A549 (cell line): Measurements from ENCODE around the gene KRT3. TPM values are rescaled to one million over a fixed set of nuclear protein-coding genes. Genes with fewer than 3 reads are reported as not detected.

Experiments used
- ATAC-seq, 2 experiments: fragments of 200-7000 bp in 1 of 2; fragments of >200 bp in 1 of 2; cut with Nextera tagmentation in 1 of 2; cut with Tn5 transposase in 1 of 2; 3 replicates each; pipeline versions ENCODE4 v1.8.0 to v1.9.1; 2018 to 2020; ENCODE audit warnings: mild to moderate bottlenecking in 1 of 2, moderate library complexity in 1 of 2
- CTCF ChIA-PET: fragments of 300-600 bp; sonication (Branson Sonifier 250); formaldehyde crosslinking; extraction: SDS; loops from one replicate; lab custom pipeline; 2021; ENCODE audit warnings: antibody characterized with exemption, inconsistent platforms; lab: Yijun Ruan, JAX
- POLR2A ChIA-PET: fragments of 350-600 bp; formaldehyde crosslinking; extraction: SDS; loops from one replicate; lab custom pipeline; 2021; ENCODE audit warnings: antibody characterized with exemption, inconsistent platforms; lab: Yijun Ruan, JAX
- DNase-seq, 2 experiments: peaks; one replicate each; pipeline versions ENCODE4 v3.0.0 to v3.0.0-alpha.2; 2011 to 2016; ENCODE audit warnings: low read depth in 1 of 2, low spot score in 1 of 2
- FAIRE-seq: peaks from 2 replicates; lab custom pipeline; 2011; peaks lifted over from hg19 to GRCh38; lab: Jason Lieb, UNC
- H3K27ac ChIP-seq, 2 experiments: fragments of >200 bp; sonication (Bioruptor Twin); formaldehyde crosslinking; 3 replicates each; pipeline ENCODE4 v1.5.1; 2016 to 2017
- H3K4me1 ChIP-seq: fragments of >200 bp; sonication (Bioruptor Twin); formaldehyde crosslinking; 3 replicates; pipeline ENCODE4 v1.6.1; 2016
- H3K4me2 ChIP-seq: fragments of >200 bp; sonication (Bioruptor Twin); formaldehyde crosslinking; 3 replicates; pipeline ENCODE4 v1.6.1; 2016
- H3K4me3 ChIP-seq: fragments of >200 bp; sonication (Bioruptor Twin); formaldehyde crosslinking; 3 replicates; pipeline ENCODE4 v1.5.1; 2016
- H3K9me3 ChIP-seq: fragments of >200 bp; sonication (Bioruptor Twin); formaldehyde crosslinking; 3 replicates; pipeline ENCODE4 v1.6.1; 2016
- BHLHE40 ChIP-seq: IDR thresholded peaks from 2 replicates; pipeline ENCODE4 v1.6.1; 2012; ENCODE audit warnings: low read depth, low read length, inconsistent platforms
- CBX8 ChIP-seq: fragments of 200-600 bp; sonication (generic); IDR thresholded peaks from 2 replicates; pipeline ENCODE4 v1.6.1; 2016
- CEBPB ChIP-seq, 2 experiments: fragments of >200 bp in 1 of 2; sonication (Bioruptor Twin) in 1 of 2; formaldehyde crosslinking in 1 of 2; IDR thresholded peaks; 2 replicates each; pipeline ENCODE4 v1.6.1; 2012 to 2016
- CTCF ChIP-seq: fragments of >200 bp; sonication (Bioruptor Twin); formaldehyde crosslinking; IDR thresholded peaks from 3 replicates; pipeline ENCODE4 v1.5.1; 2016
- EHMT2 ChIP-seq: fragments of 200-600 bp; sonication (generic); IDR thresholded peaks from 2 replicates; pipeline ENCODE4 v1.6.1; 2016; ENCODE audit warnings: antibody characterized with exemption, low read depth, mild to moderate bottlenecking, moderate library complexity
- EP300 ChIP-seq, 2 experiments: fragments of >200 bp; sonication (Bioruptor Twin); formaldehyde crosslinking; IDR thresholded peaks; 2 replicates in 1 of 2; 3 replicates in 1 of 2; pipeline ENCODE4 v1.6.1; 2016 to 2017
- ESRRA ChIP-seq: fragments of 150-350 bp; IDR thresholded peaks from 2 replicates; pipeline ENCODE4 v1.6.1; 2014; ENCODE audit warnings: mild to moderate bottlenecking, low read length, borderline replicate concordance
- FOXS1 ChIP-seq: fragments of 250-450 bp; sonication (Bioruptor Pico); IDR thresholded peaks from 2 replicates; pipeline ENCODE4 v1.5.0; 2020; ENCODE audit warnings: mild to moderate bottlenecking, moderate library complexity
- GATA3 ChIP-seq: IDR thresholded peaks from 2 replicates; pipeline ENCODE4 v1.6.1; 2012; ENCODE audit warnings: borderline replicate concordance
- HDAC2 ChIP-seq: fragments of 200-600 bp; sonication (generic); IDR thresholded peaks from 2 replicates; pipeline ENCODE4 v1.6.1; 2016
- HES2 ChIP-seq: fragments of >200 bp; sonication (Bioruptor Twin); formaldehyde crosslinking; IDR thresholded peaks from 2 replicates; pipeline ENCODE4 v1.6.1; 2016
- HMGXB4 ChIP-seq: fragments of 250-450 bp; sonication (Bioruptor Pico); IDR thresholded peaks from 2 replicates; pipeline ENCODE4 v1.5.0; 2021; ENCODE audit warnings: mild to moderate bottlenecking, moderate library complexity, borderline replicate concordance
- HOXA7 ChIP-seq: fragments of 250-450 bp; sonication (Bioruptor Pico); IDR thresholded peaks from 2 replicates; pipeline ENCODE4 v1.5.0; 2020; ENCODE audit warnings: mild to moderate bottlenecking, moderate library complexity
- HOXB5 ChIP-seq: fragments of 250-450 bp; sonication (Bioruptor Pico); IDR thresholded peaks from 2 replicates; pipeline ENCODE4 v1.5.0; 2020; ENCODE audit warnings: mild to moderate bottlenecking, moderate library complexity
- MYC ChIP-seq: IDR thresholded peaks from 2 replicates; pipeline ENCODE4 v1.6.1; 2012; ENCODE audit warnings: mild to moderate bottlenecking, inconsistent platforms, low read length, improper control_type of control experiment, borderline replicate concordance
- NPAS2 ChIP-seq: fragments of 250-450 bp; sonication (Bioruptor Pico); IDR thresholded peaks from 2 replicates; pipeline ENCODE4 v1.8.0; 2022; ENCODE audit warnings: mild to moderate bottlenecking, moderate library complexity, borderline replicate concordance
- NR3C1 ChIP-seq: fragments of >200 bp; sonication (Bioruptor Twin); formaldehyde crosslinking; IDR thresholded peaks from 3 replicates; pipeline ENCODE4 v1.6.1; 2017
- POLR2A ChIP-seq: IDR thresholded peaks from 2 replicates; pipeline ENCODE4 v1.6.1; 2012; ENCODE audit warnings: mild to moderate bottlenecking, low read length
- REST ChIP-seq: fragments of 200-600 bp; sonication (generic); IDR thresholded peaks from 2 replicates; pipeline ENCODE4 v1.6.1; 2016; ENCODE audit warnings: antibody characterized with exemption, mild to moderate bottlenecking, moderate library complexity
- SMC3 ChIP-seq: fragments of >200 bp; sonication (Bioruptor Twin); formaldehyde crosslinking; IDR thresholded peaks from 3 replicates; pipeline ENCODE4 v1.6.1; 2018; ENCODE audit warnings: inconsistent platforms
- TFCP2L1 ChIP-seq: fragments of 250-450 bp; sonication (Bioruptor Pico); IDR thresholded peaks from 2 replicates; pipeline ENCODE4 v1.5.0; 2021; ENCODE audit warnings: mild to moderate bottlenecking
- ZC3H11A ChIP-seq: fragments of 450-650 bp; IDR thresholded peaks from 2 replicates; pipeline ENCODE4 v1.6.1; 2014; ENCODE audit warnings: antibody characterized with exemption, mild to moderate bottlenecking
- ZFP36 ChIP-seq: fragments of 450-650 bp; IDR thresholded peaks from 2 replicates; pipeline ENCODE4 v1.6.1; 2014; ENCODE audit warnings: borderline replicate concordance; ENCODE audit not compliant: partially characterized antibody
- ZSCAN20 ChIP-seq: fragments of 250-450 bp; sonication (Bioruptor Pico); IDR thresholded peaks from 2 replicates; pipeline ENCODE4 v1.8.0; 2022; ENCODE audit warnings: mild to moderate bottlenecking, moderate library complexity
- WGBS: methylation state at CpG from one replicate; pipeline ENCODE4 v1.1.6; 2017; ENCODE audit errors: missing lambda C conversion rate; 5-methylcytosine and 5-hydroxymethylcytosine counted together
- polyA plus RNA-seq, 4 experiments: library from polyadenylated mRNA; depleted of rRNA in 3 of 4; stranded (reverse); fragments of >200 nt; fragmentation: RNase III in 1 of 4; extraction: RNeasy Plus Mini Kit Qiagen cat#74134 plus additional on column Dnase treatment in 1 of 4; gene quantifications; 2 replicates in 3 of 4; 3 replicates in 1 of 4; pipeline ENCODE4 v1.2.3, GENCODE V29; 2011 to 2017

KRT3 gene
- polyA plus RNA-seq, 2 of the 4 experiments (the other 2 are of a cell fraction), result 0.04 to 0.06 TPM

GRCh38 chr12:52777566-52777965 lies 18.4 kb downstream of the KRT3 start:
- DNase-seq (no peak), ATAC-seq (no peak; a peak in 1 of 6 replicates), FAIRE-seq (no peak)
- no peak for TF ChIP-seq HDAC2
- TF ChIP-seq POLR2A, result no peak
- TF ChIP-seq ZFP36, result no peak
- no peak for TF ChIP-seq MYC
- TF ChIP-seq ZC3H11A, result no peak
- TF ChIP-seq NPAS2 (CRISPR knock-in tag), result no peak
- no peak for TF ChIP-seq CEBPB (IDR thresholded peaks at IDR 0.05)
- TF ChIP-seq HMGXB4, result no peak
- TF ChIP-seq CBX8, result no peak
- no peak for TF ChIP-seq GATA3
- no peak for TF ChIP-seq ZSCAN20 (CRISPR knock-in tag)
- no peak for TF ChIP-seq SMC3
- no peak for TF ChIP-seq TFCP2L1 (CRISPR knock-in tag)
- no peak for TF ChIP-seq REST
- TF ChIP-seq HES2, result no peak
- H3K4me1 ChIP-seq, result no peaks in the 10 kb centered on the region
- H3K4me2 ChIP-seq, result no peak overlapping the region
- WGBS, result 70% methylated on average over 3 of the region's 4 CpGs
- ChIA-PET CTCF (interaction anchor here (1.0 to 2.2 kb wide), 4 partner anchors 15 to 102 kb away, joined by 3 to 7 read pairs (median 4); no protein-coding TSS in a partner anchor), POLR2A (no interaction called here)
- no peak overlapping the region for H3K4me3 ChIP-seq
- H3K9me3 ChIP-seq, result no peaks in the 10 kb centered on the region
- H3K27ac ChIP-seq, result no peak overlapping the region

- ATAC-seq, result no peak
- no peak within 1 kb of the TSS for H3K27ac ChIP-seq
- WGBS, result 82% methylated on average over 8 of the region's 8 CpGs
- TF ChIP-seq ESRRA, result no peak
- no peak for TF ChIP-seq BHLHE40
- TF ChIP-seq POLR2A, result no peak
- TF ChIP-seq ZC3H11A, result no peak
- no peak for TF ChIP-seq SMC3
- no peak for TF ChIP-seq FOXS1 (CRISPR knock-in tag)
- TF ChIP-seq NR3C1, result no peak
- TF ChIP-seq, all 56 proteins: peak for 0
- Histone ChIP-seq H3K9me3 (no peaks in the 10 kb centered on the region), H3K4me1 (no peaks in the 10 kb centered on the region), H3K4me2 (no peak within 1 kb of the TSS), H3K4me3 (no peak within 1 kb of the TSS)
- DNase-seq (no peak), FAIRE-seq (no peak)
- ChIA-PET POLR2A (no interaction called here), CTCF (interaction anchor here (0.5 to 2.2 kb wide), 4 partner anchors 10 to 89 kb away, joined by 3 to 7 read pairs (median 4); no protein-coding TSS in a partner anchor)
These were observed 19.0 kb downstream of the KRT3 start, which contains the start of gene KRT76 for GRCh38 chr12:52776913-52777395. Gene KRT76 (minus strand): TSS chr12:52777345. CDS start chr12:52777291, 54 bp downstream.

- H3K4me3 ChIP-seq, result no peak overlapping the region
- 62% methylated on average over 5 of the region's 5 CpGs for WGBS
- TF ChIP-seq ESRRA (no peak), HOXB5 (no peak), EHMT2 (no peak), EP300 (IDR thresholded peaks at IDR 0.05) (no peak), ZFP36 (no peak), HOXA7 (no peak), CTCF (no peak)
- FAIRE-seq, result no peak
- POLR2A ChIA-PET, result no interaction called here
- ATAC-seq, result no peak
- DNase-seq, result no peak
- H3K4me1 ChIP-seq, result no peaks in the 10 kb centered on the region
- no peaks in the 10 kb centered on the region for H3K9me3 ChIP-seq
- CTCF ChIA-PET, result interaction anchor here (0.5 to 2.2 kb wide), 6 partner anchors 10 to 89 kb away, joined by 3 to 7 read pairs (median 4); no protein-coding TSS in a partner anchor
- no peak overlapping the region for H3K27ac ChIP-seq
- no peak overlapping the region for H3K4me2 ChIP-seq
These were observed 19.5 kb downstream of the KRT3 start for GRCh38 chr12:52776435-52776834.
